ENCODE measurements around the gene AKAP12.

DNA sequence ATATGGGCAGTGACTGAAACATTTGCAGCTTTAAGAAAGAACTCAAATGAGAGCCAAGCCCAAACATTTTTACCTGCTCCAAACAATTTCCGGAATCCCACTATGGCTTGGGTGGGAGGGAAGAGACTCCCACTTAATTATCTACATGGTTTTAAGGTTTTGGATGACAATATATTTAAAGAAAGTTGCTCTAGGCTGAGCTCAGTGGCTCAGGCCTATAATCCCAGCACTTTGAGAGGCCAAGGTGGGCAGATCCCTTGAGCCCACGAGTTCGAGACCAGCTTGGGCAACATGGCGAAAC lies 9.5 kb upstream of the AKAP12 start:
- no peak for TF ChIP-seq EZH2 (IDR thresholded peaks at IDR 0.05; ENCODE audit: low read length, unreplicated experiment)
- TF ChIP-seq, protein P1, sequence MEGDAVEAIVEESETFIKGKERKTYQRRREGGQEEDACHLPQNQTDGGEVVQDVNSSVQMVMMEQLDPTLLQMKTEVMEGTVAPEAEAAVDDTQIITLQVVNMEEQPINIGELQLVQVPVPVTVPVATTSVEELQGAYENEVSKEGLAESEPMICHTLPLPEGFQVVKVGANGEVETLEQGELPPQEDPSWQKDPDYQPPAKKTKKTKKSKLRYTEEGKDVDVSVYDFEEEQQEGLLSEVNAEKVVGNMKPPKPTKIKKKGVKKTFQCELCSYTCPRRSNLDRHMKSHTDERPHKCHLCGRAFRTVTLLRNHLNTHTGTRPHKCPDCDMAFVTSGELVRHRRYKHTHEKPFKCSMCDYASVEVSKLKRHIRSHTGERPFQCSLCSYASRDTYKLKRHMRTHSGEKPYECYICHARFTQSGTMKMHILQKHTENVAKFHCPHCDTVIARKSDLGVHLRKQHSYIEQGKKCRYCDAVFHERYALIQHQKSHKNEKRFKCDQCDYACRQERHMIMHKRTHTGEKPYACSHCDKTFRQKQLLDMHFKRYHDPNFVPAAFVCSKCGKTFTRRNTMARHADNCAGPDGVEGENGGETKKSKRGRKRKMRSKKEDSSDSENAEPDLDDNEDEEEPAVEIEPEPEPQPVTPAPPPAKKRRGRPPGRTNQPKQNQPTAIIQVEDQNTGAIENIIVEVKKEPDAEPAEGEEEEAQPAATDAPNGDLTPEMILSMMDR (conservative IDR thresholded peaks at IDR 0.05; ENCODE audit: low read depth, low read length): no peak

Data from PC-3 (cell line).